HG03354 (cell line): Measurements from ENCODE around the gene FRY.
"Not testable (repeated sequence)": the region's sequence is repeated elsewhere in the genome, so short reads cannot be mapped to it uniquely, and the experiment has no call there.

Experiments used
- ATAC-seq: cut with Tn5 transposase; IDR thresholded peaks from one replicate; pipeline ENCODE4 v1.9.1; 2021; ENCODE audit warnings: mild to moderate bottlenecking; ENCODE audit not compliant: unreplicated experiment, poor library complexity, severe bottlenecking

The FRY gene

DNA sequence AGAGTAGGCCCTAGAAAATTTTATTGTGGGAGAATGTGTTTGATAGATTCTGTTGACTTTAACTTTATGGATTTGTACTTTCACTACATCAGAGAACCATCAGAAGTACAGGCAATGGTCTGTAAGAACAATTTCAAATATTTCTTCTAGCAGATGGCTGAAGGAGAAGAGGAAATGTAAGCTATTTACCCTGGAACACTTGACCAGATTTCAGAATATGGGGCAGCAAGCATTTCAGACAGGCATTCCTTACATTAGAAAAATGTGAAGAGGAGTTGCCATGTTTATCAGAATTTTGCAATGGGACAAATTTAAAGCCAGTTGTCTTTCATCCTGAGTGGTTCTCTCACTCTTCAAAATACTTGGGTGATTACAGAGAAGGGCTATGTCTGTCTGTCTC lies 7.5 kb downstream of the FRY start:
- no peak for ATAC-seq

DNA sequence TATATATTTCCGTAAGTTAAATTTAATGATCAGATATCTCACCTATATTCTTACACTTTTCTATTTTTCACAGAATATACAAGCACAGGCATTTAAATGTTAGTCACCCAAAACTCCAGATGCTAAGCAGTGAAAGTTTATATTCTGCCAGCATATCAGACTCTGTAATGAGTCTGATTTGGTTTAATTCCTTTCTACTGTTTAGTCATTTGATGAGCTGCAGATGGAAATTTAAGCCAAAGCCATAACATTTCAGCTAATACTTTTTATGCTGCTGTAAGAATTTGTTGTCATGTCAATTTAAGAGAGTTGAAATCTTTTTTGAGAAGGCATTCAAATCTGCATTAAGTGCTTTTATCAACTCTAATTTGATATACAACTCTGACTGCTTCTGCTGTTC lies 8.0 kb downstream of the FRY start:
- ATAC-seq, result no peak

DNA sequence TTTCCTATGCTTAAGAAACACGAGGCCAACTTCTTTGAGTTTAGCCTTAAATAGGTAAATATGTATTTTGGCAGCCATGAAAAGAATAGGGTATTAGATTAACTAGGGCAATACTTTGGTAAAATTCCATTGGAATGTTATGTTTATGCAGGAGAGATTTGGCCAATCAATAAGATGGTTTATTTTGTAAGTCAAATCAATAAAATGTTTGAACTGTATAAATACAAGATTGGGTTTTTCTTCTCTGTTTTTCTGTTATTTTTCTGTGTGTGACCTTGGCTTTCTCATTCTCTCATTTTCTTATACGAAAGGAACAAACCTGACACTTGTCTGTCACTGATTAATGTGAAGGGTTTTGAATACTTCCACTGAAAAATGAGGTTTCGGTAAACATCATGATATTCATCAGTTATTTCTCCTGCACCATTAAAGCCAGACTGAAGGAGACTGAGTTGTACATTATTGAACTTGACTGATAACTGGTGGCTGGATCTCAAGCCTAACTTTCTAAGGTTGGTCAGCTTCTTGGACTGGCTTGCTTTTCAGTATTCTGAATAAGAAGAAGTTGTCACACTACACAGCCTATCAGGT lies 8.6 kb downstream of the FRY start:
- ATAC-seq, result no peak

DNA sequence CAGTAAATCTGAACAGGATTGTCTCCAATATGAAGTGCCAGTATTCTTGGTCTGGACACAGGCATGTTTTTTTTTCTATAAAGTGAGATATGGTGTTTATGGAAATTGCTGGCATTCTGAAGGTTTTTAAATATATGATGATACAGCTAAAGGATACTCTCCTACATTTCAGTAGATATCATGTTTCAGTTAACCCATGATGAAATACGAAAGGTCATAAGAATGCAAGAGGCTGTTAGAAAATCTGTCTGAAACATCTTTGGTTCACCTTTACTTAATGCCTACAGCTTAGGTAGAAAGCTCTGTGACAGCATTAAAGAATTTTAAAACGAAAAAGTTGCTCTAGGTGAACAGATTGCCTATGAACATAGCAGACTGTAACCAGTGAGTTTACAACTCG lies 9.1 kb downstream of the FRY start:
- no peak for ATAC-seq

DNA sequence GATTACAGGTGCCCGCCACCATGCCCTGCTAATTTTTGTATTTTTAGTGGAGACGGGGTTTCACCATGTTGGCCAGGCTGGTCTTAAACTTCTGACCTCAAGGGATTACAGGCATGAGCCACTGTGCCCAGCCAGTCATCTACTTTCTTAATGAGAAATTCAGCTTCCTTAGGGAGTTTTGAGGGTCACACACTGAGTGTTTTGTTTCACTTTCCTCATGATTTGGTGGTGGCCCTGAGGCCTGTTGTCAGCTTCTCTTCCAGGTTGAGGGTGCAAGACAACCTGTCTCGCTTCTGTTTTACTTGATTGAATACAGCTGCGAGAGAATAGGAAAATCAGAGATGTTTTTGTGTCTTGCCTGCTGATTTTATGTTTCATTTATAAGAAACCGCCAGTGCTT lies 9.9 kb downstream of the FRY start:
- ATAC-seq, result peak; percentile 76

DNA sequence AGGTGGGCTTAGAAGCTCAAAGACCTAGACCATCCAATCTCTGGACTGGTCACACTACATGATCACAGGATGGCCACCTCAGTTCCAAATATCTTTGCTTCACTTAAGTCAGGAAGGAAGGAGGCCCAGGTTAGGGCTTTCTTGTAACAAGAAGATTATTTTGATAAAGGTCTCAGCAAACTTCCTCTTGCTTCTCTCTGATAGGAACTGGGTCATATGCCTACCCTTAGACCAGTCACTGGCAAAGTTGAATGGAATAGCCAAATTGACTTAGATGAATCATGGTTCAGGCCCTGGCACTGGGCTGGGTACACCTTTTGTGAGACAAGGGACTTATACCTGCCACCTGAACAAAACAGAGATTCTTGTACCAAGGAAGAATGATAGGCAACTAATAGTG lies 11.0 kb downstream of the FRY start:
- no peak for ATAC-seq

DNA sequence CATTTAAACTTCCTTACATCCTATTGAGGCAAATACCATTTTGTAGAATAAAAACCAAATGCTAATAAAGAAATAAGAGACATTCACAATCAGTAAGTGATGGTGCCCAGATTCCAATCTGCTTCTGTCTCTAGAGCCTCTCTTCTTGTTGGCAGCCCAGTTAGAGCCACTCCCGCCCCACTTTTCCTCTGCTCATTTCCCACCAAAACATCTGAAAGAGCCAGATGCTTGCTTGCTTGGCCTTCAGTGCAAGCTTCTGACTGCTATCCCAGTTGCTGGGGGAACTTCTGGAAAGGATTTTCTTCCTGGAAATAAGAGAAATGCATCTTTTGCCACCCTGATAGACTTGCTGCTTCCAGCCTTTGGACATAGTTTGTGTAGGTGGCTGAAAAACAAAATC lies 12.9 kb downstream of the FRY start:
- no peak for ATAC-seq

DNA sequence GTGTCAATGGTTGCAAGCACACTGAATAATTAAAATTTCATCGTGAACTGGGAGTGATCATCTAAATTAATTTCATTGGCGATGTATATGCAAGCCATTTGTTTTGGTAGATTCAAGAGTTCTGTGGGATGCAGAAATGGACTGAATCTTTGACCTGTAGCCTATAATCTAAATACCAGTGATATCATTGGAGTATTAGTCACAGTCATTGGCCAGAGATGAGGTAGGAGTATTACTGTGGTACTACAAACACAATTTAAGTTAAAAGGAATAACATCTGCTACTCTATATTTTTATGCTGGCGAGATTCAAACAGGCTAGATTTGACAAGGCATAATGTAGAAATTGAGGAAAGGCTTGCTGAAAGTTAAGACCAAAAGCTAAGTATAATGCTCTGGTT lies 14.0 kb downstream of the FRY start:
- ATAC-seq, result no peak

DNA sequence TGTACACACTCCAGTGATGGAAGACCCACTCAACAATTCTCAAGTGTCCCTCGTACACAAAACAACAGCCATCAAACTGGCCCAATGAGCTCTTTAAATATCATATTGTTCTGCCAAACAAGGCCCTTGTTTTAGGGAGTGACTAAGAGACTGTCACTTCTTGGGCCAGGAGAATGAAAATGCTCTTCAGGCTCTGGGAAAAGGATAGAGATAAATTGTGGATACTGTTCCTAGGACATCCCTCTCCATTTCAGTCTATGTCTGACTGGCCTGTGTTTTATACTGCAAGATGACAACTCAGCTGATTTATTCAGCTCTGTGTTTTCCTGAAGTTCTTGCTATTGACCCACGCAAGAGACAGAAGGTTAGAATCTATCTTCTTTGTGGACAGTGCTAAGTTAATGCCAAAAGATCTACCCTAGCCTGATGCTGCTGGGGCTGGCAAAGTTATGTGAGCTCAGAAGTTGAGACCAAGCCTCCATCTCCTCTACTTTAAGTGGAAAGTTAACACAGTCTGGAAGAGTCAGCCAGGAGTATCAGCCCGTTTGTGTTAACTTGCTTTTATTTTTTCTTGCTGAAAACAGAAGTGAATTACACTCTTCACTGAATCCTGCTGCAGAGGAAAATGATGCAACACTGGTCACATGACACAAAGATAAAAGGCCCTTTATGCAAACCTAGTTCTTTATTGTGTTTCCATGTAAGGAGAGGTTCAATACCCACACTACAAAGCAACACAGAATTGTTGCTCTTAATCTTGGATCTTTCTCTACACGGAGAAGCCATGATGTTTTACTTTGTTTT lies 14.6 kb downstream of the FRY start:
- peak; percentile 50 for ATAC-seq

DNA sequence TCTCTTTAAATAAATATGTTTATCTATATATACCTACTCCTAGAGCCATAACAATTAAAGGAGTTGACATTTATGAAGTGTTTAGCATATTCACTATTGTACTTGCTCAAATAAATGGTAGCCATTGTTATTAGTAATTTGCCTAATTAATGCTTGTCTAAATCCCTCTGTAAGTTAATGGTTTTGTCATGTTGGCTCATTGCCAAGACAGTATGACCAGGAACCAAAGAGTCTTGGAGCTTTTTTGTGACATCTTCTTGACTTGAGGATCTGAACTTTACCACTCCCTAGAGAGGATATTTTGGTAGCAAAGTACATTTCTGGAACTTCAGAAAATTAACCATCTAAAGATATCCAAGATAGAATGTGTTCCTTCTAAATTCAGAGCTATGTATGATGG lies 15.5 kb downstream of the FRY start:
- ATAC-seq, result no peak

DNA sequence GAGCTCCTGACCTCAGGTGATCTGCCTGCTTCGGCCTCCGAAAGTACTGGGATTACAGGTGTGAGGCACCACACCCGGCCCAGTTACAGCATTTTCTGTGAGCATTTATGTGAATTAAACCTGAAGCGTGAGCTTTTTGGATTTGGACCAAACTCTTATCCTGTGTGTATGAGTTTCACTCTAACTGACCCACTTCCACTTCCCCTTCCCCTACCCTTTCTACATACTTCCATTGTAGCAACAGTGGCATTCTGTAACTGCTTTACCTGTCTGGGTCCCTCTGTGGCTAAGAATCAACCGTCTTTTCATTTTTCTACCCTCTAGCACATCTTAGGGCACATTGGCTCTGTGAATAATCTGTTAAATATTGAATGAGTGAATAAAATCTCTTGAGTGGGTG lies 16.2 kb downstream of the FRY start:
- peak; percentile 55 for ATAC-seq

DNA sequence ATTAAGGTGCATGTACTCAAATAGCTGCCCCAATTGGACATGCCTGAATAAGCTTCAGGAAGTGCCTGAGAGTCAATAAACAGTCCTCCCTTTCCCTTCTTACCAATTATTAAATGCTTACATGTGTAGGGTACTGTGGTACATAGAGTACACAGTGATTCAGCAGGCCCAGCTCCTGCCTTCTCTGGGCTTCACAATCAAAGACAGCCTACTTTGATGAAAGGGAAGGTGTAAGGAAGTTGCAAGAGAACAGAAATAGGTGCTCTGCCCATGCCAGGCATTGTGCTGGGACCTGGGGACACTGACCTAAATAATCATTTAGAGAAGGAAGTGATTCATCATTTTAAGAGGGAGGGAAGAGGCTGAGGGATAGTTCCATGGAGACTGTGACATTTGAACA lies 17.2 kb downstream of the FRY start:
- ATAC-seq, result no peak

DNA sequence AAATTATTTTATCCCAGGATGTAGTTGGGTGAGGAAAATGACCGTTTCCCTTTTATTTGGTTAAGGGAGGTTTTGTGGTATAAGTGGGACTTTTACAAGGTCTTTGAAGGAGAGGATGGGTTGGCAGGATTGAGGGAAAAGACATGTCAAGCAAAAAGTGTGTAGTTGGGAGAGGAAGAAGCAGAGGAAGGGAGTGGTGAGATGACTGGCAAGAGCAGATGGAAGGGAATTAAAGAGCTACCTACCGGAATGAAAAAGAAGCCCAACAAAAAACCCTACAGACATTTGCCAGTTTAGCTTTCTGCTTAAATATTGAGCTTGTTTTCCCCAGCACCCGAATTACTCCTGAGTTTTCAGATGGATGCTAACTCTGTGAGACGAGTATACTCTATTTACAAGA lies 19.6 kb downstream of the FRY start:
- ATAC-seq, result no peak

DNA sequence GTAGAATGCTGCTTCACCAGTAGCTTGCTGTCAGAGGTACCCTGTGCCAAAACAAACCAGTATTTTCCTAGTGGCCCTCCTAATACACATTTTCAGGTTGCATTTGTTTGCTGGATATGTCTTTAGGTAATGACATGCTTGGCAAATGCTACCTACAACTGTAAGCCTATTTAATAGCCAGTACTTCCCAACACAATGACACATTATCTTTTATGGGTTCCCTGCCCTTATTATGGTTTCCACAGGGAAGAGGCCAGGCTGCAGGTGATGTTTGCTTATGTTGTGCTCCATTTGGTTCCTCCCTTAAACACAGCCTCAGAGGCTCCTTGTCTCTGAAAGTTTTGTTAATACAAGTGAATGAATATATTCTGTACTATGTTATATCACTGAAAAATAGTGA lies 24.7 kb downstream of the FRY start:
- no peak for ATAC-seq

DNA sequence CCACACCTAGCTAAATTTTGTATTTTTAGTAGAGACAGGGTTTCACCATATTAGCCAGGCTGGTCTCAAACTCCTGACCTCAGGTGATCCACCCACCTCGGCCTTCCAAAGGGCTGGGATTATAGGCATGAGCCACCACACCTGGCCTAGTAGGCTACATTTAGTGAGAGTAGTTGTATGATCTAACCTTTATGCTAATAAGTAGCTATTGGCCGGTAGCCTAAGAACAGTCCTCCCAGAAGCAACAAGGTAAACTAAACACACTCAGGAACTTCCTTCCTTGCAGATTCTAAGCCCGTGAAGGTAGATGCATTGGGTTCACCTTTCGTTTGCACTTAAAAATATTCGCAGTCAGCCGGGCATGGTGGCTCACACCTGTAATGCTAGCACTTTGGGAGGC lies 25.8 kb downstream of the FRY start:
- not testable (repeated sequence) for ATAC-seq

DNA sequence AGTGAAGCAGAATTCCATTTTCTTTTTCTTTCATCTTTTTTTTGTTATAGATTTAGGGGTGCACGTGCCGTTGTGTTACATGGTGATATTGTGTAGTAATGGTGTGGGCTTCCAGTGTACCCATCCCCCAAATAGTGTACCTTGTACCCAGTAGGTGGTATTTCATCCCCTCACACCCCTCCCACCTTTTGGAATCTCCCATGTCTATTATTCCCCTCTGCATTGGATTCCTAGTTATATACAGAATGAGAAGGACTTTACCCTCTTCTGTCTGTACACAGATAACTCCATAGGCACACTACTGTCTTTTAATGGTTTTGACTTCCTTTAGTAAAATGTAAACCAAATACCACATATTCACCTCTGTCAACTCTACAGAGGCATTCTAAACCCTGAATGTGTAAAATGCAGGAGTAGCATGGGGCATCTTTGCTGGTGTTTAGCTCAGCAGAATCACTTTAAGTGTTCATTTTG lies 28.0 kb downstream of the FRY start:
- no peak for ATAC-seq

DNA sequence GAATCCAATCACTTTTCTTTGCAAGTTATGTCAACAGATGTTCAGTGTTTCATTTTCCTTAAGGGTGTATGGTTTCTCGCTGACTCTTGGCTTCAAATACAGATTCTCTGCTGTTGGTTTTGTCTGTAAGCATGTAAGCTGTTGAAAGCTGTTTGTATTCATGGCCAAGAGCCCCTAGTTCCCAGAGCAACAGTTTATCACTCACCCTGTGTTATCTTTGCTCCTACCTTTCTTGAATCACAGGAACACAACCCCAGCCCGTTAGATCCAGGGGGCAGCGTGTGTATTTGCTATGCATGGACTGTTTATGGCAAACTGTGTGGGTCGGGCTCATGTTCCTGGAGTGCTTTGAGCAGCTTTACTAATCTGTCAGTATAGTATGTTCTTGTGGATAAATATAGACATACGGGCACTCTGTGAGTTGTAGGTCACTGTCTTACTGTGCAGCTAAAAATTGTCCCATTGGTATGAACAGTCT lies 28.9 kb downstream of the FRY start:
- ATAC-seq, result no peak

DNA sequence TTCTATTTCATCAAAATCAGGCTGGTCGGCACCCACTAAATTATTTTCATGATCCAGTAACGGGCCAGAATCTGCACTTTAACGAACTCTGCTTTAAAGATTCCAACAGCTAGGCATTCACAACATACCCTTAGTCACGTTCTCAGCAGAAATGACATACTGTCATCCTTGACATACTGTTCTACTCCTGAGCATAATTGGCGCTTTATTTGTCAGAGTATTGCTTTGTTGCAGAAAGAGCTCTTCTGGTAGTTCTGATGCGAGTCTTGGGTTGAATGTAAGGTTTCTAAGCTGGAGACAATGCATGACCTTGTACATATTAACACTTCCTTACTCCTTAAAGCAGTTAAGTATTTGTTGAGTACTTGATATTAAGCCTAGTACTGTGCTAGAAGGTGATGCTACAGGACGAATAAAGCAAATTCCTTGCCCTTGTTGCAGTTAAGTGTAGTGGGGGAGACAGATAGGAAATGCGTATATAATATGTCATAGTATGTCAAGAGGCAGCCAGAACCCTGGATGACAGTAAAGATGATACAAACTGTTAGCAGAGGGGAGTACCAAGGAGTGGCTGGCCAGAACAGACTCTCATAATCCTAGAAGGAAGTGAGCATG lies 32.2 kb downstream of the FRY start:
- no peak for ATAC-seq

DNA sequence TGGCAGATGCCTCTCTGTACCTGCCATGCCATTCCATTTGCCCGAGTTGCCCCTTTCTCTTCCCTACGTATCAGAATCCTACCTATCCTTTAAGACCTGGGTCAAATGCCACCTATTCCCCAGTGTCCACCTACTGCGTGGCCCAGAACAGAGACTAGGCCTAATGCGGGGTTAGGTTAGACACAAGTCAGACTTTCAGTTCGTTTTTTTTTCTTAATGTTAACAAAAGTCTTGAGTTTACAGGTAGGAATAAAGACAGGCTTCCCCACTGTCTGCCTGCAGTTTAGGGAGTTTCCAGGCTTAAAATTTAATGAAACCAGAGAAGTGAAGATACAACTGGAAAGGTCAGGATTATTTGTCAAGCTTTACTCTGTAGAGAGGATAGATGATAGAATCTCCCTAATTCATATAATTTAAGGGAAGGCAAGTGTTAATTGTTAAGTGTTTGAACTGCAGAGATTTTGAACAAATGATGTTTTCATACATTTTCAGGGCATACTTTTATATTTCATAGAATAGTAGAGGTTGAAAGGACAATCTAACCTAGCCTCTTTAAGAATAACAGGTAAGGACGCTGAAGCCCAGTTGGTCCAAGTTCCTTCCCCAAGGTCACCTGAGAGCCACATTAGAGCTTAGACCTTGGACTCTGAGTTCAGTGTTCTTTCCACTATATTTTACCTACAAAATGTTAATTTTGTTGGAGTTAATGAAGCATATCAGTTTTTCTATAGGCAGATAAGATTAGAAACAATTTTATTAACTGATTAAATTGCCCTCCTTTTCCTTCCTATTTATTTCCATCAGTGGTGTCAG lies 35.8 kb downstream of the FRY start:
- no peak for ATAC-seq

DNA sequence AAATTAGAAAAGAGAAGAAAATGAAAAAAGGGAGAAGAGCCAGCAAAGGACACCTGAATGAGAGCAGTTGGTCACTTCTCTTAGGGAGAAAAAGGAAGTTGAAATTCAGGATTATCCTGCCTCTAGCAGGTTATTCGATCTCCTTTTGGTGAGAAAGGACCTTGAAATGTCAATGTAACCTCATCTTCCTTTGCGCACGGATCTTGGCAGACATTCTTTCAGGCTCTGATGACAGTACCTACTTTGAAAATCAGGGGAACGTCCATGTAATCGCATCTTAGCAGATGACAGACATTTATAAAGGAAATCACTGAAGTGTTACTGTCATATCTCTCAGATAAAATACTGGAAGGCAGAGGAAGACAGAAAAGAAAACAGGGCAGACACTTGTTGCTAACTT lies 36.7 kb downstream of the FRY start:
- no peak for ATAC-seq
